HepG2 (cell line): ENCODE data around the gene SNAP47. TPM values are rescaled to one million over a fixed set of nuclear protein-coding genes. Genes with fewer than 3 reads are reported as not detected.

ENCODE experiments used
- ARNT2 ChIP-seq: sonication (generic); formaldehyde crosslinking; IDR thresholded peaks from 2 replicates; pipeline ENCODE4 v1.8.0; 2022; ENCODE audit warnings: mild to moderate bottlenecking, low read depth, missing genetic modification reagents, moderate library complexity
- ATF1 ChIP-seq: IDR thresholded peaks from 2 replicates; pipeline ENCODE4 v1.6.1; 2016; ENCODE audit warnings: mild to moderate bottlenecking, control low read depth
- CCDC6 ChIP-seq: sonication (generic); formaldehyde crosslinking; IDR thresholded peaks from 2 replicates; pipeline ENCODE4 v1.8.1; 2022; ENCODE audit warnings: mild to moderate bottlenecking, missing genetic modification reagents, moderate library complexity
- ERF ChIP-seq: IDR thresholded peaks from 2 replicates; pipeline ENCODE4 v1.6.1; 2018; ENCODE audit warnings: missing biosample characterization, missing genetic modification reagents
- HOXA7 ChIP-seq: sonication (generic); formaldehyde crosslinking; IDR thresholded peaks from 2 replicates; pipeline ENCODE4 v1.8.1; 2022; ENCODE audit warnings: mild to moderate bottlenecking, missing genetic modification reagents, moderate library complexity
- KLF6 ChIP-seq: IDR thresholded peaks from 2 replicates; pipeline ENCODE4 v1.8.0; 2016; ENCODE audit warnings: missing biosample characterization, missing genetic modification reagents
- MEF2D ChIP-seq: sonication (generic); formaldehyde crosslinking; IDR thresholded peaks from 2 replicates; pipeline ENCODE4 v1.5.1; 2020; ENCODE audit warnings: mild to moderate bottlenecking, missing genetic modification reagents
- MYC ChIP-seq: sonication (generic); formaldehyde crosslinking; IDR thresholded peaks from 2 replicates; pipeline ENCODE4 v1.9.0; 2021; ENCODE audit warnings: missing genetic modification reagents, borderline replicate concordance
- NFATC3 ChIP-seq: sonication (generic); formaldehyde crosslinking; IDR thresholded peaks from 2 replicates; pipeline ENCODE4 v1.5.1; 2020; ENCODE audit warnings: mild to moderate bottlenecking, missing genetic modification reagents
- NFYB ChIP-seq: sonication (generic); formaldehyde crosslinking; IDR thresholded peaks from 2 replicates; pipeline ENCODE4 v1.4.0; 2020; ENCODE audit warnings: missing genetic modification reagents
- PAF1 ChIP-seq: IDR thresholded peaks from 2 replicates; pipeline ENCODE4 v1.6.1; 2016; ENCODE audit warnings: missing genetic modification reagents, missing compliant biosample characterization
- RFX1 ChIP-seq: fragments of 450-650 bp; IDR thresholded peaks from 2 replicates; pipeline ENCODE4 v1.6.1; 2017
- SMARCC2 ChIP-seq: fragments of 450-650 bp; IDR thresholded peaks from 2 replicates; pipeline ENCODE4 v1.6.1; 2017; ENCODE audit warnings: antibody characterized with exemption, mild to moderate bottlenecking
- ZMYM4 ChIP-seq: sonication (generic); formaldehyde crosslinking; IDR thresholded peaks from 2 replicates; pipeline ENCODE4 v1.8.1; 2023; ENCODE audit warnings: mild to moderate bottlenecking, missing genetic modification reagents
- ZNF3 ChIP-seq: IDR thresholded peaks from 2 replicates; pipeline ENCODE4 v1.7.0; 2017; ENCODE audit warnings: inconsistent platforms
- ZNF335 ChIP-seq: sonication (generic); formaldehyde crosslinking; IDR thresholded peaks from 2 replicates; pipeline ENCODE4 v1.4.0; 2020; ENCODE audit warnings: missing genetic modification reagents
- ZNF577 ChIP-seq: sonication (generic); formaldehyde crosslinking; IDR thresholded peaks from 2 replicates; pipeline ENCODE4 v1.4.0; 2020; ENCODE audit warnings: mild to moderate bottlenecking, low read depth, missing genetic modification reagents, borderline replicate concordance
- ZNF614 ChIP-seq: IDR thresholded peaks from 2 replicates; pipeline ENCODE4 v1.6.1; 2018; ENCODE audit warnings: missing biosample characterization, missing genetic modification reagents, inconsistent platforms, borderline replicate concordance
- ZSCAN29 ChIP-seq: sonication (generic); formaldehyde crosslinking; conservative IDR thresholded peaks from 2 replicates; pipeline ENCODE4 v1.4.0; 2020; ENCODE audit warnings: mild to moderate bottlenecking, missing genetic modification reagents
- polyA plus RNA-seq, 8 experiments: library from polyadenylated mRNA; depleted of rRNA in 3 of 8; stranded (reverse) in 7 of 8; unstranded in 1 of 8; fragments of >200 nt; fragmentation: Illumina TruSeq in 4 of 8; extraction: Trizol in 4 of 8; gene quantifications; 2 replicates each; pipeline versions ENCODE4 v1.2.1 to v1.2.3, GENCODE V29; 2011 to 2016; ENCODE audit warnings: low read depth in 4 of 8, missing spikeins in 1 of 8, mixed read lengths in 1 of 8; ENCODE audit not compliant: insufficient read depth in 1 of 8
- total RNA-seq, 5 experiments: library from RNA; depleted of rRNA; stranded (reverse); fragments of >200 nt; fragmentation: Illumina TruSeq; extraction: Trizol; gene quantifications; 2 replicates each; pipeline ENCODE4 v1.2.3, GENCODE V29; 2016; ENCODE audit warnings: low read depth in 1 of 5
- TF ChIP-seq, protein P1 (sequence below): sonication (generic); formaldehyde crosslinking; IDR thresholded peaks from 2 replicates; pipeline ENCODE4 v1.9.0; 2021; ENCODE audit warnings: missing genetic modification reagents, mild to moderate bottlenecking, borderline replicate concordance
- TF ChIP-seq, protein P2 (sequence below): sonication (generic); formaldehyde crosslinking; IDR thresholded peaks from 2 replicates; pipeline ENCODE4 v1.4.0; 2020; ENCODE audit warnings: missing genetic modification reagents
- TF ChIP-seq, protein P3 (sequence below): sonication (generic); formaldehyde crosslinking; IDR thresholded peaks from 2 replicates; pipeline ENCODE4 v1.8.0; 2022; ENCODE audit warnings: missing genetic modification reagents, mild to moderate bottlenecking, moderate library complexity, borderline replicate concordance

The SNAP47 gene
- total and polyA plus RNA-seq, 2 of the 13 experiments (the other 11 are each of a cell fraction or from before 2014, with no cell fraction given): 13.6 to 25.1 TPM

- TF ChIP-seq, protein P1, sequence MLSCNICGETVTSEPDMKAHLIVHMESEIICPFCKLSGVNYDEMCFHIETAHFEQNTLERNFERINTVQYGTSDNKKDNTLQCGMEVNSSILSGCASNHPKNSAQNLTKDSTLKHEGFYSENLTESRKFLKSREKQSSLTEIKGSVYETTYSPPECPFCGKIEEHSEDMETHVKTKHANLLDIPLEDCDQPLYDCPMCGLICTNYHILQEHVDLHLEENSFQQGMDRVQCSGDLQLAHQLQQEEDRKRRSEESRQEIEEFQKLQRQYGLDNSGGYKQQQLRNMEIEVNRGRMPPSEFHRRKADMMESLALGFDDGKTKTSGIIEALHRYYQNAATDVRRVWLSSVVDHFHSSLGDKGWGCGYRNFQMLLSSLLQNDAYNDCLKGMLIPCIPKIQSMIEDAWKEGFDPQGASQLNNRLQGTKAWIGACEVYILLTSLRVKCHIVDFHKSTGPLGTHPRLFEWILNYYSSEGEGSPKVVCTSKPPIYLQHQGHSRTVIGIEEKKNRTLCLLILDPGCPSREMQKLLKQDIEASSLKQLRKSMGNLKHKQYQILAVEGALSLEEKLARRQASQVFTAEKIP (CRISPR knock-in tag): no peak
- TF ChIP-seq MEF2D (CRISPR knock-in tag) (peak; percentile 78), MYC (CRISPR knock-in tag) (peak; percentile 97), ATF1 (CRISPR knock-in tag) (no peak), ZNF335 (CRISPR knock-in tag) (peak; percentile 92), CCDC6 (CRISPR knock-in tag) (peak; percentile 93), ZNF577 (CRISPR knock-in tag) (peak; percentile 62; the same call in 1 of the 2 replicates), RFX1 (no peak), ZNF614 (CRISPR knock-in tag) (peak; percentile 98; the same call in 1 of the 2 replicates), ZSCAN29 (CRISPR knock-in tag) (0 out of 2 replicates have a peak, but pooled peaks have one; percentile 68), PAF1 (CRISPR knock-in tag) (no peak), NFATC3 (no peak), ERF (CRISPR knock-in tag) (peak; percentile 97), KLF6 (CRISPR knock-in tag) (peak; percentile 89; the same call in 1 of the 2 replicates), ARNT2 (CRISPR knock-in tag) (peak; percentile 99), HOXA7 (CRISPR knock-in tag) (no peak), ZNF3 (CRISPR knock-in tag) (no peak), SMARCC2 (no peak), NFYB (CRISPR knock-in tag) (peak; percentile 59), ZMYM4 (CRISPR knock-in tag) (peak; percentile 94)
- TF ChIP-seq, protein P2, sequence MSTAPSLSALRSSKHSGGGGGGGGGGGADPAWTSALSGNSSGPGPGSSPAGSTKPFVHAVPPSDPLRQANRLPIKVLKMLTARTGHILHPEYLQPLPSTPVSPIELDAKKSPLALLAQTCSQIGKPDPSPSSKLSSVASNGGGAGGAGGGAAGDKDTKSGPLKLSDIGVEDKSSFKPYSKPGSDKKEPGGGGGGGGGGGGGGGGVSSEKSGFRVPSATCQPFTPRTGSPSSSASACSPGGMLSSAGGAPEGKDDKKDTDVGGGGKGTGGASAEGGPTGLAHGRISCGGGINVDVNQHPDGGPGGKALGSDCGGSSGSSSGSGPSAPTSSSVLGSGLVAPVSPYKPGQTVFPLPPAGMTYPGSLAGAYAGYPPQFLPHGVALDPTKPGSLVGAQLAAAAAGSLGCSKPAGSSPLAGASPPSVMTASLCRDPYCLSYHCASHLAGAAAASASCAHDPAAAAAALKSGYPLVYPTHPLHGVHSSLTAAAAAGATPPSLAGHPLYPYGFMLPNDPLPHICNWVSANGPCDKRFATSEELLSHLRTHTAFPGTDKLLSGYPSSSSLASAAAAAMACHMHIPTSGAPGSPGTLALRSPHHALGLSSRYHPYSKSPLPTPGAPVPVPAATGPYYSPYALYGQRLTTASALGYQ: peak; percentile 66
- TF ChIP-seq, protein P3, sequence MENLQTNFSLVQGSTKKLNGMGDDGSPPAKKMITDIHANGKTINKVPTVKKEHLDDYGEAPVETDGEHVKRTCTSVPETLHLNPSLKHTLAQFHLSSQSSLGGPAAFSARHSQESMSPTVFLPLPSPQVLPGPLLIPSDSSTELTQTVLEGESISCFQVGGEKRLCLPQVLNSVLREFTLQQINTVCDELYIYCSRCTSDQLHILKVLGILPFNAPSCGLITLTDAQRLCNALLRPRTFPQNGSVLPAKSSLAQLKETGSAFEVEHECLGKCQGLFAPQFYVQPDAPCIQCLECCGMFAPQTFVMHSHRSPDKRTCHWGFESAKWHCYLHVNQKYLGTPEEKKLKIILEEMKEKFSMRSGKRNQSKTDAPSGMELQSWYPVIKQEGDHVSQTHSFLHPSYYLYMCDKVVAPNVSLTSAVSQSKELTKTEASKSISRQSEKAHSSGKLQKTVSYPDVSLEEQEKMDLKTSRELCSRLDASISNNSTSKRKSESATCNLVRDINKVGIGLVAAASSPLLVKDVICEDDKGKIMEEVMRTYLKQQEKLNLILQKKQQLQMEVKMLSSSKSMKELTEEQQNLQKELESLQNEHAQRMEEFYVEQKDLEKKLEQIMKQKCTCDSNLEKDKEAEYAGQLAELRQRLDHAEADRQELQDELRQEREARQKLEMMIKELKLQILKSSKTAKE (CRISPR knock-in tag): peak; percentile 15; the same call in 1 of the 2 replicates
These were observed at the start of gene SNAP47, which contains the start of gene JMJD4 (continued) for GRCh38 chr1:227734856-227735538.
